Inflammatory macrophage treated with lipopolysaccharide for 4 hours (primary cell): ENCODE data around the gene ATG16L2.
"Not testable (repeated sequence)": the region's sequence is repeated elsewhere in the genome, so short reads cannot be mapped to it uniquely, and the experiment has no call there.

Experiments used
- DNase-seq: peaks from one replicate; pipeline ENCODE4 v3.0.0-alpha.2; 2020

The ATG16L2 gene

DNA sequence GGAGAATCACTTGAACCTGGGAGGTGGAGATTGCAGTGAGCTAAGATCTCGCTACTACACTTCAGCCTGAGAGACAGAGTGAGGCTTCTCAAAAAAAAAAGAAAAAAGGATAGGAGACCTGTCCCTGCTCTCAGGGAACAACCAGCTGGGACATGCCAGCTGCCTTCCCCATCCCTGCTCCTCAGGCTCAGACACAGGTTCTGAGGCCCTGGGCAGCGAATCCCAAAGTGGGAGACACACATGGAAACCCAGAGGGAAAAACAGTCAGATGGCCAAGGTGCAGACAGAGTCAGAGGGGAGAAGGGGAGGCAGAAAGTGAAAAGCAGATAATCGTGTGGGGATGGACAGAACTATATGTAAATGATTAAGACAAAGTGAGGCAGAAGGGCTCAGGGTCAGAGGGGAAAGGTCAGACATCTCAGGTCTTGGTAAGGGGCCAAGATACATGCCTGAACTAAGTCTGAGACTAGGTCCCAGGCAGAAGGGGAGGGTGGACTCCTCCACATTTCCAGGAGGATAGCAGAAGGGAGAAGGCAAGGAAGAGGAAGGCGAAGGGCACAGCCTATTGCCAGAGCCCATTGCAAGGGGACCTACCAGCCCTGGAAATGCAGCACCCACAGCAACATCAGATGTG is 34.6 kb upstream of the ATG16L2 start:
- no peak for DNase-seq

DNA sequence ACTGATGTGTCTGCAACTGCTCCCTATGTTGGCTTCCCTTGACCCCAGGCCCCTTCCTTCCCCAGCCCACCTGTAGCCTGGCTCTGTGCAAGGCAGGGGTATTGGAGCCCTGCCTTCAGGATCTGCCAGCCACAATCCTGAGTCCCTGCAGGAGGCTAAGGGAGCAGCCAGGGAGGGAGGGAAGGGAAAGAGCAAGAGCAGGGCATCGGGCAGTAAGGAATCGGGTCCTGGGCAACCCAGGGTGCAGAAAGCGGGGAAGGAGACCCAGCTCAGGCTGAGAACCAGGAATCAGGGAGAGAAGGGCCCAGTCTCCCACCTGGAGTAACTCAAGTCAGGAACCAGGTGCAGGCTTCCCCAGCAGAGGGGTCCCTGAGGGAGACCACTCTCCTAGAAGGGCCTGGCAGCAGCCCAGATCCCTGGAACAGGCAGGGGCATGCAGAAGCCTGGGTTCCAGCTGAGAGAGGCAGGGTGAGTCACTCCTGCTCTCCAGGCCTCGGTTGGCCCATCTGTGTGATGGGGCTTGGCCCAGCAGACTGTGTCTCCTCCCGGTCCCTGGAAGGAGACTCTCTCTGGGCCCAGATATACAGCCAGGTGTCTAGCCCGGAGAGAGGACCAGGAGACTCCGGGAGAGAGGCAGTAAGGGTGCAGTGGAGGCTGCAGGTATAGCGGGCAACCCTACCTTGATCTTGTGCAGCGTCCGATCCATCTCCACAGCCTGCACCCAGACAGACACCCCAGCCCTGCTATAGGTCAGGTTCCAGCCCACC is 33.7 kb upstream of the ATG16L2 start:
- DNase-seq: no peak

DNA sequence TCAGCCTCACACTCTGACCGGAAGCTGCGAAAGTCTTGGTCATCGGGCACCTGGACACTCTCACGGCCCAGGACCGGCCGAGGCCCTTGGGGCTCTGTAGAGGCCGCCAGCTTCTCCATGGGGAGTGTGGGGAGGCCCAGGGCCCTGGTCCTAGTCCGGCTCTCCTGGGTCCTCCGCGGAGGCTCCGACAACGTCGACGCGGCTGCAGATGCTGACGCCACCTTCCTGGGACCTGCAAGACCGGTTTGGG is 33.2 kb upstream of the ATG16L2 start:
- DNase-seq: no peak

DNA sequence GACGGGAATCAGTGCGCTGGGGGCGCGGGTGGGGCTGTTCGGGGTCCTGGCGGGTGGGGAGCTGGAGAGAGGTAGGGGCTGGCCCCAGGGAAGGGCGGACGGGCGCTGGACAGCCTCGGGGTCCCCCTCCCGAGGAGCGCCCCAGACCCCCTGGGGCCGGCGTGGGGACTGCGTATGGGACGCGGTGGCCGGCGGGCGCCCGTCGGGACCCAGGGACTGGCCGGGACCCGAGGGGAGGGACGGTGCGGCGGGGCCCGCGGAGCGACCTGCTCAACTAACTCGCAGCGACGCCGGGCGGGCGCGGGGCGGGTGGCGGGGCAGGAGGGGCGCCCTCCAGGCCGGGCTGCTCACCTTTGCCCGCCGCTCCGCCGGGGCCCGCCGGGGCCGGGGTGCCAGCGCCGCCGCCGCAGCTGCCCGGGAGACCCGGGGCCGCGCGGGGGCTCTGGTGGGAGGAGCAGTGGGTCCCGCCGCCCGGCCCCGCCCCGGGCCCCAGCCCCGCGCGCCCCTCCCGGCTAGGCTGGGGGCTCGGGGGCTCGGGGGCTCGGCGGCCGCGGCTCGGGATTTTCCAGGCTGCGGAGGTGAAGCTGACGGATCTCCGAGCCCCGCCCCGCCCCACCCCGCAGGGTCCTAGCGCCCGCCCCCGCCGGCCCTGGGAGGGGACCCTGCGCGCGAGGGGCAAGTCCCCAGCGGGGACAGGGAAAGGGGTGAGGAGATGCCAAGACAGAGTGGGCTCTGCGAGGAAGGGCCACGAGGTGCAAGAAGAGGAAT is 32.7 kb upstream of the ATG16L2 start:
- no peak for DNase-seq

DNA sequence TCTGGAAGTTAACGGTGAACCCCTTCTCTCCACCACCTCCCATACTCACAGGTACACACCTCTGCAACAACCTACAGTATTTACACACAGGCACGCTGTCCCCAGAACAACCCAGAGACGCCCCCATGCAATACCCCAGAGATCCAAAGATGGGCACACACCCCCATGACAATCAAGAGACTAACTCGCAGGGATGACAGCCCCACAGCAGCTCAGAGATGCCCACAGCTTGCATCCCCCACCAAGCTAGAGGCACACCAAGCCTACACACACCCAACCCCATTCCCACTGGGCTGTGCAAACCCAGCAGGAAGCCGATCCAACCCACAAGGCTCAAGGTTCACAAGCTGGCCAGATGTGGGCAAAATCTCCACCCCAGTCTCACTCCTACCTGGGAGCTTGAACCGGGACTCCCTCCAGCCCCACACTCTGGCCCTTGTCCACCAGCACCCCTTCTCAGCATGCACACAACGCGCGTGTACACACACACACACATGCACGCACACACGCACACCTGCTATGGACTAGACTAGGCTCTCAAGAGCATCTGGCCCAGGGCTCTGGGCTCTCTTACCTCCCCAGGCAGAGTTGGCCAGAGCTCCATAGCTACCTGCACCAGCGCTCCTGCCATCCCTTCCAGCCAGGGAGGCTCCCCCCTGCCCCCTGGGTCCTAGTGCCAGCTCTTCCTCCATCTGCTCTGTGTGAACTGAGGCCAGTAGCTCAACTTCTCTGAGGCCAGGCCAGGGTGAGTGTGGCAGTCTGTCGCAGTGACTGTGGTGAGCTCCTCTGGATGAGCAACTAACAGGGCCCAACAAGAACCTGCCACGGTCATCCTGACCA is 31.9 kb upstream of the ATG16L2 start:
- no peak for DNase-seq

DNA sequence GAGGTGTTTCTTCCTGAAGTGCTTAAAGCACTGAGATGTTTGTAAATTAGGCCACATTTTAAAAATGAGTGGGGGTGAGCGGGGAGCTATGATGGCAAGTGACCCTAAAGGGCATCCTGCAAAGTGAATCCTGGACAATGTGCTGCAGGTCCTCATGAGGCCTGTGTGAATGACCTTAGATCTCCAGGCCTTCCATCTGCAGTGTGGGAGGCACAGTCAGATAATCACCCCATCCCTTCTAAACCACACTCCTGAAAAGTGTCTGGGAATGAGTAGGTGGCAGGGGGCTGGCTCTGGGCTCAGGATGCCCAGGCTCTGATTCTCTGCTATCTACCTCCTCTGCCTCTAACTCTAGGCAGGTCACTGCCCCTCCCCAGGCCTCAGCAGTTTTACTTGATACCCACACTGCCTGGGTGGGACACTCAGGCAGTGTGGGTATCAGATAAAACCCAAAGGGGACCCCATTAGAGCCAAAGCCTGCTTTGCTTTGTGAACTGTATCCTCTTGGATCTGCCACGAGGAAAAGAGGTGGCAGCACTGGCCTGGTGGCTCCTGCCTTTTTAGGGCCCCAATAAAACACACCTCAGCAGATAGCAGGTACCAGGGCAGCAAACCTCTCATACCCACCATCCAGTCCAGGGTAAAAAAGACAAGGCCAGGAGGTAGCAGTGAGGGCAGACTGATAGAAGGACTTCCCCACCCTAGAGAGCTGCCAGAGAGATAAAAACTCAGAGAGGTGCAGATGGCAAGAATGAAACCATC is 30.9 kb upstream of the ATG16L2 start:
- no peak for DNase-seq

DNA sequence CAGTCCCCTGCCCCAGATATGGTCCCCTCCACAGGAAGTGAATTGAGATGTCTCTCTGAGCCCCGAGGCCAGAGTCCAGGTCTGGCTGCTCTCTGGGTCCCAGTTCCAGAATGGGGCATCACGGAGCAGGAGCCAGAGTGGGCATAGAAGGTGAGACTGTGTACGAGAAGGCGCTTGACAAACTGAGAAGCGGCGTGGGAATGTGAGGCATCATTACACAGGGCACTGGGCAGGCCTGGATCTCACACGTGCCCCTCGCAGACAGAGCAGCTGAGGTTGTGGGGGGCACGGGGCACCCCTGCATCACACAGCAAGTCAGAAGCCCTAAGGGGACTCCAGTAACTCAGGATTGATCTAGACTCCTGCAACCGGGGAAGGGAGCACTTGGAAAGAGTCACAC is 29.5 kb upstream of the ATG16L2 start:
- DNase-seq: no peak

DNA sequence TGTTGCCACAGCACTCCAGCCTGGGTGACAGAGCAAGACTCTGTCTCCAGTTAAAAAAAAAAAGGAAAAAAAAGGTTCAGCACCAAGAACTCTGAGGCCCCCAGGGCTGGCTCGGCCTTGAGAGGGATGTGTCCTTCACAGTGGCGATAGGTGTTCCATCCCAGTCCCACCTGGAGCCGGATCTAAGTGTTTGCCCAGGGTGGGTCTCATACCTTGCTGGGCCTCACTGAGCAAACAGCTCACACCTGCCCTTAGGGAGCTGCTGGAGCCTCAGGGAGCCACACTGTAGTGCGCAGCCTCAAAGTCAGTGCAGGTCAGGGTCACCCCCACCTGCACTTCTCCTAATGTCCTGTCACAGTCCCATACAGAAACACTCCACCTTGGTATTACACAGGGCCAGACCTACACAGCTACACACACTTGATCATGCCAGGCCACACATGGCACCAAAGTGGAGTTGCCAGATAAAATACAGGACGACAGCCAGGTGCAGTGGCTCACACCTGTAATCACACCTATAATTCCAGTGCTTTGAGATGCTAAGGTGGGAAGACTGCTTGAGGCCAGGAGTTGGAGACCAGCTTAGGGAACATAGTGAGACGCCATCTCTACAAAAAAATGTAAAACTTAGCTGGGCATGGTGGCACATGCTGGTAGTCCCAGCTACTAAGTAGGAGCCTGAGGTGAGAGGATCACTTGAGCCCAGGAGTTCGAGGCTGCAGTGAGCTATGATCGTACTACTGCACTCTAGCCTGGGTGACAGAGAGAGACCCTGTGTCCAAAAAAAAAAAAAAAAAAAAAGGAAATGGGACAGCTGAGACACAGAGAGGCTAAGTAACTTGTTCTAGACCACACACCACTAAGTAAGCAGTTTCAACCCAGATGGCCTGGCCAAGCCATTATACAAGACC is 27.7 kb upstream of the ATG16L2 start:
- DNase-seq: no peak

DNA sequence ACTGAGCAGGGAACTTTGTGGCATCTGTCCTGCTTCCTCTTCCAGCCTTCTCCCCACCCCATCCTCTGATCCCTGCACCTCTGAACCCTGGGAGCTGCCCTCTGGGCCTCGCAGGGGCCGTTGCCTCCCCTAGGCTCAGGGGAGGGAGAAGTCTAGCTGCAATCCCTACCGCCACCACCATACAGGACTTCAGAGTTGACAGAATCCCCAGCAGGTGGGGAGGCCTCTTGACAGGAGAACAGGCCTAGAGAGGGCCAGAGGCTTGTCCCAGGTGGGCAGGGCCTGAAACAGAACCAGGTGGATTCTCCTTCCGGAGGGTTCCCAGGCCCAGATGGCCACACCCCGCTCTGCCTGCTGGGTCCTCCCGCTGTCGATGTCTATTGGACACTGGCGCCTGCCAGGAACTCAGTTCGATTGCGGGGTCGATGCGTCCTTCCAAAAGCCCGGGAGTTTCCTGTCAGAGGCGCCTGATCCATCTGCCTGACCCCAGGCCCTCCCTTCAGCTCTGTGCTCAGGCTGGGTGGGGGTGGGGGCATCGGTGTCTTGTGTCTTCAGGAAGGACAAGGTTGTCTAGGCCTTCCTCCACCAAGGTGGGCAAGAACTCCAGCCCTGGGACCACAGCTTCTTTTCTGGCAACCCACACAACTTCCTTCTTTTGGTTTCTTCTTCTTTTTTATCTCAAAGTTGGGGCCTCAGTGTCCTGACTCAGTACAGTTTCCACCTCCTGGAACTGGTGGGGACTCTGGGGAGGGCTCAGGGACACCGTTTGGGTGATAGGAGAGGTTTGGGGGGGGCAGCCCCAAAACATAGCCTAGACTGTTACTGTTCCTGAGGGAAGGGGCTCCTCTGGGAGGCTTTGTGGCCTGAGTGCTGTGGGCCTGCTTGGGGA is 26.8 kb upstream of the ATG16L2 start:
- DNase-seq: peak; percentile 64

DNA sequence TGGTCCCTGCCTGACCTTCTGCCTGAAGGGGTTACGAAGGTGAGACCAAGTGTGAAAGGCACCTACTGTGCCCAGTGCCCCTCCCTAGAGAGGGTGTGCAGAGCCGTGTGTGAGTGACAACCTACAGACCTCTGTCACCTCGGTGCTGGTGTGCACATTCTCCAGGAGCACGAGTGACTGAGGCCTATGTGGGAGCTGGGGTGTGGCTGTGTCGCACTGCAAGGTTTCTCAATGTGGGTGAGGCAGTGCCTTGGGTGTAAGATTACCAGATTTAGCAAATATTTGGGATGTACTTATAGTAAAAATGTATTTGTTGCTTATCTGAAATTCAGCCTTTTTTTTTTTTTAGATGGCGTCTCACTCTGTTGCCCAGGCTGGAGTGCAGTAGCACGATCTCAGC is 26.0 kb upstream of the ATG16L2 start:
- peak; percentile 62 for DNase-seq

DNA sequence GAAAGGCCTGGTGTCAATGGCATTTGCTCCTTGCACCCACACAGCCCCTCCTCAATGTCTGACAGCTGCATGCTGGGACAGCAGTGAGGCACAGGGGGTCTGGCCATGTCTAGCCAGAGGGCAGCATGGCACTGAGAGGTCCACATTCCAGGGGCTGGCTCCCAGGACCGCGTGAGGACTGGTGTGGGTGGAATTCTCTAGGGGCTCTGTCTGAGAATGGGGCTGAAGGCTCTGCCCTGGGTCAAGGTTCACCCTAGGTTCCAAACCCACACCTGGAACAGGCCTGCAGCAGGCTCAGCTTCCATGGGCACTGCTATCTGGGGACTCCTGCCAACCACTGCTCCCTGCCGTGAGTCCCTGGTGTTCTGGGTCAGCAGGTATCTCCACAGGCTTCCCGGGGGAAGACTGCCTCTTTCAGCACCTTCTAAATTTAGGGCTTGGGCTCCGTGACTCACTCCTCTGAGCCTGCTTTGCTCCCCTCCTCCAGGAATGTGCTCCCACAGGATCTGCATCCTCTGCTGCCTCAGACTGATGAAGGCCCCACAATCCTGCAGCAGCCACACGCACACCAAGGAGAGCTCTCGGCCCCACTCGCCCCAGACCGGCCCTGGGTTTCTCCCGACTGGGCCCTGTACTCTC is 24.6 kb upstream of the ATG16L2 start:
- DNase-seq: no peak

DNA sequence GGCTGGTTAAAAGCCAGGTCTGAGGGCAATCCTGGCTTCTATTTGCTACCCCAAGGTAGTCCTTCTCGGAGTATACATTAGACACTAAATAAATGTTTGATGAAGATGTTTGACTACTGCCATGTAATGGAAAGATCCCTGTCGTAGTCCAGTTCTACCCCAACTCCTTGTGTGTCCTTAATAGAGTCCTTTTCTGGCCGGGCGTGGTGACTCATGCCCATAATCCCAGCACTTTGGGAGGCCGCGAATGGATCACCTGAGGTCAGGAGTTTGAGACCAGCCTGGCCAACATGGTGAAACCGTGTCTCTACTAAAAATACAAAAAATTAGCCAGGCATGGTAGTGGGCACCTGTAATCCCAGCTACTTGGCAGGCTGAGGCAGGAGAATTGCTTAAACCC is 23.0 kb upstream of the ATG16L2 start:
- not testable (repeated sequence) for DNase-seq

DNA sequence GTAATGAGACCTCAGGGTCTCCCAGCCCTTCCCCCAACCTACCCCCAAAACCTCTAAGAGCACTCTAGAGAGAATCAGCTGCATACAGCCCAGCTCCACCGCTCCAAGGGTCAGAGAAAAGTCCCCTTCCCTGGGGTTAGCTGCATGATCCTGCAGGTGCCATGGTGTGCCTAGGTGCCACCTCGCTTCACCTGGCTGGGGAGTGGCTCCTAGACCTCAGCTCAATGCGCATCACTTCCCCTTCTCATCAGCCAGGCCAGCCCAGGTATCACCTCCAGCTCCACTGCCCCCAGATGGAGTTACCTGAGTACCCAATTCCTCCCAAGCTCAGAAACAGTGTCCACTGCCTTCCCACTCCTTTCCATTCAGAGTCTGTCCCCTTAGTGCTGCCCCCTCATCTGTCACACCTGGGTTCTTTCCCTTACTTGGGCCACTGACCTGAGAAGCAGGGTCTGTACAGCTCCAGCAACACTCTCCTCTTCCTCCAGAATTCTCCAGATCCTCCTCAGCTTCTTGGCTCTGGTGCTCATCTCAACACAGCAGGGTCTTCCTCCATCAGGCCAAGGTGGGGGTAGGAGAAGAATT is 21.7 kb upstream of the ATG16L2 start:
- DNase-seq: no peak

DNA sequence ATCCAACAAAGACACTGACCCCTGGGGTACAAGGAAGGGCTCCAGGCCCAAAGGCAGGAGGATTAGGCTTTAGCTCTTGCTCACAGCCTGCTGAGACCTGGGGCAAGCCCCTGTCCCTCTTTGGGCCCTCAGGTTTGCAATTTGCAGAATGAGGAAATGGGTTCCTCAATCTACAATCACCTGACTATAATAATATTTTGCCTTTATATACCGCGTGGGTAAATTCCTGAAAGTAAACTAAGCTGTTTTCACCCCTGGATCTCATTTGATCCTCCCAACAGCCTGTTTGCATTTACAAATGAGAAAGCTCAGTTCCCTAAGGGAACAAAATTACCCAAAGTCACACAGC is 21.2 kb upstream of the ATG16L2 start:
- DNase-seq: no peak

DNA sequence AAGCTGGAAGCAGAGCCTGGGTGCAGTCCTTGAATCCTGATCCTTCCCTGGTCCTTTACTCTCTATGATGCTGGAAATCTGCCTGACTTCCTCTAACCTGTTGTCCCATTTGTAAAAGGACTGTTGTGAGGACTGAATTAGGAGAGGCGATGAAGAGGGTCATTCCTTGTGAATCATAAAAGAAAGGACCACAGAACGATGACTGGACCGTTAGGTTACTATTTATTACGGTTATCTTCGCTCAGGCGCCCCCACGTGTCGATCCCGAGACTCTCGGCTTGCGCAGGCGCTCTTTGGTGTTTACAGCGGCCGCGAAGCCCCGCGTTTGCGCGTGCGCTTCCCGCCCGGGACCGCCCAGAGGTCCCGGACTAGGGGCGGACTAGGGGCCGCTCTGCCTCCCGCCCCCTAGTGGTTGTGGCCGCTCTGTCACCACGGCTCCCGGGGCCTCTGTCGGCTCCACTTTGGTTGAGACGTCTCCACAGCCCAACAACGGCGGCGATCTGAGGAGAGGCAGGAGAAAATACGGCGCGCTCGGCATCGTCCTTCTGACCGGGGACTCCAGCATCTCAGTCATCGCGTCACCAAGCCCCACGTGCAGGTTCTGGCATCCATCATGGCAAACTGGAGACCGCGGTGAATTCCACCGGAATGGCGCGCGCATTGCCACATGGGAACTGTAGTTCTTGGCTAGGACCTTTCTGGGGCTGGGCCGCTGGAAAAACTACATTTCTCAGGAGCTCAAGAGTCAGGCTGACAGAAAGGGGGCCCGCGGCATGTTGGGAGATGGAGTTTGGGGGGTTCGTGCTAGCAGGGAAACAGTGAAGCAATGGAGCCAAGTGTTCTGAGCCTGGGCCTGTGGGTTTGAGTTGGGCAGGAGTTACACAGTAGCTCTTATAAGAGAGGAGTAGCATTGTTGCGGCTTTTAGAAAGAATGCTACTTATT is 20.5 kb upstream of the ATG16L2 start, which contains the start of gene STARD10:
Gene STARD10 (minus strand): TSS at position 623 of the 943 bp plus-strand sequence. CDS start 12,866 bp downstream, outside the sequence.
- peak; percentile 98 for DNase-seq

DNA sequence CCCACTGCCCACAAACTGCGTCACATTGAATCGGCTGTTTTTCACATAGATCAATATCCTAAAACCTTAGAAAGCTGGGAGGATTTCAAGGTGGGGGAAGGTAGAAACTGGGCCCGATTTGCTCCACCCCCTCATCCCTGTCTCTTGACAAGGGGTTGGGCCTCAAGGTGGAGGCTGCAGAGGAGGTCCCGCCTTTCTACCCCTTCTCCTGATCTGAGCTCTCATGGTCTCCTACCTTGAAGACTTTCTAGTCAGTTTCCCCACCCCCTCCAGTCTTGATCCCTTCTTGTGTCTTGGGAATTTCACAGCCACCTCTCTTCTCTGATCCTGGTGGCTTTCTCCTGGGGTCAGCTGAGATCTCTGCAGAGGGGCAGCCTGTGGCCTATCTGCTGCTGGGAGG is 15.8 kb upstream of the ATG16L2 start:
- no peak for DNase-seq

DNA sequence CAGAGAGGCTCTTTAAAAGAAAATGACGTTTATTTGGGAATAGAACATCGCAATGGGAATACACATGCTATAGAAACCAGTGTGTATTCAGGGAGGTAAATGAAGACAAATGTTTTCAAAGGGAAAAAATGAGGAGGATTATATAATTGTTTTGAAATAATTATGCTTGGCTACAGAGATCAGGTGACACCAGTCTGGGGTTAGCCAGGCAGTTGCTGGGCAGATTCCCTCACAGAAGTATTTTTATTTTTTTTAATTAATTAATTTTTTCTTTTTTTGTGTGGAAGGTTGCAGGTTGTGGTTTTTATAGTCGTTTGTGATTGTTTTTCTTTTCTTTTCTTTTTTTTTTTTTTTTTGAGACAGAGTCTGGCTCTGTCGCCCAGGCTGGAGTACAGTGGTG is 14.8 kb upstream of the ATG16L2 start:
- no peak for DNase-seq

DNA sequence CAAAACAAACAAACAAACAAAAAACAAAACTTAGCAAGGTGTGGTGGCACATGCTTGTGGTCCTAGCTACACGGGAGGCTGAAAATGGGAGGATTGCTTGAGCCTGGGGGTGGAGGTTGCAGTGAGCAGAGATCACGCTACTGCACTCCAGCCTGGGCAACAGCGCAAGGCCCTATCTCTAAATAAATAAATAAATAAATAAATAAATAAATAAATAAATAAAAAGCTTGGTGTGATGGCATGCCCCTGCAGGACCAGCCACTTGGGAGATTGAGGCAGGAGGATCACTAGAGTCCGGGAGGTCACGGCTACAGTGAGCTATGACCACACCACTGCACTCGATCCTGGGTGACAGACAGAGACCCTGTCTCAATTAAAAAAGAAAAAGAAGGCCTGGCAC is 11.4 kb upstream of the ATG16L2 start:
- DNase-seq: no peak
